SU-DHL-6 (cell line): ENCODE results near the gene HIVEP3.

Source experiments
- CTCF ChIP-seq: fragments of 200-600 bp; sonication (generic); IDR thresholded peaks from one replicate; pipeline ENCODE4 v1.5.1; 2017; ENCODE audit warnings: antibody characterized with exemption, mild to moderate bottlenecking, low read length, moderate library complexity; ENCODE audit not compliant: insufficient read depth, poor library complexity, severe bottlenecking
- EZH2phosphoT487 ChIP-seq: fragments of 200-600 bp; sonication (generic), shearing (Covaris generic); conservative IDR thresholded peaks from 2 replicates; pipeline ENCODE4 v1.6.1; 2018; ENCODE audit warnings: mild to moderate bottlenecking, antibody characterized with exemption, low read length, moderate library complexity, mixed read lengths

GRCh38 chr1:41767534-41768525 is 150.9 kb downstream of the HIVEP3 start:
- TF ChIP-seq CTCF (no peak), EZH2phosphoT487 (no peak)
